Activated T-cell treated with anti-CD3 and anti-CD28 coated beads, Interleukin-2, amount 50 U/mL, for 72 hours (primary cell): ENCODE results near the gene RPL14. TPM values are rescaled to one million over a fixed set of nuclear protein-coding genes. Genes with fewer than 3 reads are reported as not detected.
"Not testable (repeated sequence)": the region's sequence is repeated elsewhere in the genome, so short reads cannot be mapped to it uniquely, and the experiment has no call there.

Source experiments
- ATAC-seq, 2 donors: fragments of 150-1000 bp; cut with Tn5 transposase; replicated peaks in 1 of 2; 2 replicates each; pipeline ENCODE4 v1.10.0; 2021; ENCODE audit warnings: moderate library complexity in 2 of 2, mild to moderate bottlenecking in 1 of 2
- DNase-seq, 2 donors: peaks; one replicate each; pipeline ENCODE4 v3.0.0; 2021 to 2022; ENCODE audit warnings: mixed read lengths in 1 of 2
- H3K27ac Mint-ChIP-seq: one replicate; pipeline ENCODE4 v1.8.0; 2022; ENCODE audit warnings: mild to moderate bottlenecking, moderate library complexity, mixed read lengths
- H3K27me3 Mint-ChIP-seq: one replicate; pipeline ENCODE4 v1.8.0; 2022; ENCODE audit warnings: low read depth, mixed read lengths
- H3K36me3 Mint-ChIP-seq, 2 donors: one replicate each; pipeline ENCODE4 v1.8.0; 2022; ENCODE audit warnings: mixed read lengths in 2 of 2, mild to moderate bottlenecking in 1 of 2; ENCODE audit not compliant: insufficient read depth in 2 of 2
- H3K4me1 Mint-ChIP-seq: one replicate; pipeline ENCODE4 v1.8.0; 2022; ENCODE audit warnings: low read depth, mixed read lengths
- H3K4me3 Mint-ChIP-seq, 2 donors: one replicate each; pipeline ENCODE4 v1.8.0; 2022; ENCODE audit warnings: mild to moderate bottlenecking in 2 of 2, mixed read lengths in 2 of 2, moderate library complexity in 2 of 2
- H3K9me3 Mint-ChIP-seq, 2 donors: one replicate each; pipeline ENCODE4 v1.8.0; 2022; ENCODE audit warnings: mixed read lengths in 2 of 2
- total RNA-seq, 2 donors: library from RNA; stranded (reverse); gene quantifications; one replicate each; pipeline ENCODE4 v1.2.3, GENCODE V29; 2022

The RPL14 gene
- total RNA-seq, 2 donors from 2014 or later = 2,782 to 3,093 TPM

DNA sequence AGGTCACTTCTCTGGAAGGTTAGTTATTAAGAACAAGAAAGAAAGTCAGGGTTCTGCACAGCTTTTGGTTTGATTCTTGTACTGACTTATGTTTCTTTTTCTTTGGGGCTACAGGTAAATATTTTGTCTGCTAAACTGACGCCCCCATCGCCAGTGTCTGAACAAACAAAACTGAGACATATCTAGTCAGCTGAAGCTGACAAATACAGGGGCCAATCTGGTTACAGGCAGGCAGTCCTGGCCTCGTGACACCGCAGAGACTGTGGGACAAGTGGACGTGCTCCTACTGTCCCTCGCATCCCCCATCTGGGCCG, 4.6 kb upstream of the RPL14 start:
- H3K36me3 Mint-ChIP-seq = peaks cover 5 to 7% of the 10 kb centered on the region in 2 donors
- peaks cover 48% of the 10 kb centered on the region for H3K4me1 Mint-ChIP-seq
- H3K27ac Mint-ChIP-seq = peak overlapping the region; percentile 97
- no peaks in the 10 kb centered on the region for H3K9me3 Mint-ChIP-seq
- no peak for DNase-seq
- peak overlapping the region; percentile 100 for H3K4me3 Mint-ChIP-seq
- no peaks in the 10 kb centered on the region for H3K27me3 Mint-ChIP-seq
- no peak for ATAC-seq

DNA sequence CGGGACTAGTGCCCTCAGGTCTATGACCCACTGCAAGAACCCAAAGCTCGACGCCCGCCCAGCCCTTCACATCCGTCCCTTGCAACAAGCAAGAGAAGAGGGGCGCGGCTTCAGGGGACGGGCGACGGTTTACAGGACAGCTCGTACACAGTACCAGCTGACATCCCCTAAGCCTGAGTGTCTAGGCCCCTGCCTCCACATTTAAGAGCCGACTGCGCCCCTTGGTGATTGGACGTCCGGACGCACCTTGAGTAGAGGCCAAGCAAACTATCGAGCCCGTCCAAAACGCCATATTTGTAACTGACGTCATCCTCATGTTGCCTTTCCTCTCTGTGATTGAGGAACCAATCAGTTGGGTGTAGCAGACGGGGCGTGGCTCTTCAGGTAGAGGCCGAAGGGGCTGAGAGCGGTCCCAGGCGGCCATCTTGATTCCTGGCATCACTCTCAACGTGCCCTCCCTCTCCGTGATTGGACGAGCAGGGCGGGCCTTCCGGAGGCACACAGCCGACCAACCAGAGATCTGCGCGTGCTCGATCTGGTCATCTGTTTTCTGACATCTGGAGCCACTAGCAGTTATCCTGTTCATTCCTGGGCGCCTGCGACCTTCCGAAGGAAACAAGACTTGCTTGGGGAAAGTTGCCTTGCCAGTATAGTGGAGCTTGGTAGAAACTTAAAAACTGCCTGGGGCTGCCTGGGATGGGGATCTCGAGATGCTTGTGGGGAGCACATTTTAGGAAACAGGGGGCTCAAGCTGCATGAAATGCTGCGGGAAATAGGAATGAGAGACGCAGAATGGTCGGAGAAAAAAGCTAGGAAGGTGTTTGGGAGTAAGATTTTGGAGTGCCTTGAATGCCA, 4.0 kb upstream of the RPL14 start:
- peaks cover 50% of the 10 kb centered on the region for H3K4me1 Mint-ChIP-seq
- DNase-seq = peak; percentile 95 to 98
- no peaks in the 10 kb centered on the region for H3K9me3 Mint-ChIP-seq
- peak overlapping the region; percentile 100 for H3K4me3 Mint-ChIP-seq
- no peaks in the 10 kb centered on the region for H3K27me3 Mint-ChIP-seq
- peak; percentile 91 to 92 for ATAC-seq
- H3K27ac Mint-ChIP-seq = peak overlapping the region; percentile 97
- H3K36me3 Mint-ChIP-seq = peaks cover 8 to 13% of the 10 kb centered on the region in 2 donors

DNA sequence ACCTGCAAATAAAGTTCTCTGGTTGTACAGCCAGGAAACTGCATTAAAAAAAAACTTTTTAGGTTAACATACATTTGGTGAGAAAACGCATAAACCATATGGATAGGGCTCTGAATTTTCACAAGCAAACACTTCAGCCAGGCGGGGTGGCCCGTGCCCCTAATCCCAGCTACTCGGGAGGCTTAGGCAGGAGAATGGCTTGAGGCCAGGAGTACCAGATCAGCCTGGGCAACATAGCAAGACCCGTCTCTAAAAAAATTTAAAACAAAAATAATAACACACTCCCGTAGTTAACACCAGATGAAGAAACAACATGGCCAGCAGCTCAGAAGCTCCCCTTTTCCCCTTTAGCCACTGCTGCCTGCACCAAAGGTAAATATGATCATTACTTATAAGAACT, 3.2 kb upstream of the RPL14 start:
- DNase-seq (no peak), ATAC-seq (no peak)
- Mint-ChIP-seq H3K27me3 (no peaks in the 10 kb centered on the region), H3K4me3 (peak overlapping the region; percentile 100), H3K9me3 (no peaks in the 10 kb centered on the region), H3K4me1 (peaks cover 58% of the 10 kb centered on the region), H3K27ac (peak overlapping the region; percentile 97), H3K36me3 (peaks cover 11 to 19% of the 10 kb centered on the region in 2 donors)

GRCh38 chr3:40455328-40455727, 1.8 kb upstream of the RPL14 start:
- H3K36me3 Mint-ChIP-seq = peaks cover 11 to 27% of the 10 kb centered on the region in 2 donors
- H3K4me1 Mint-ChIP-seq = peaks cover 68% of the 10 kb centered on the region
- no peaks in the 10 kb centered on the region for H3K27me3 Mint-ChIP-seq
- no peak for DNase-seq
- no peaks in the 10 kb centered on the region for H3K9me3 Mint-ChIP-seq
- peak overlapping the region; percentile 84 to 99 for H3K4me3 Mint-ChIP-seq
- ATAC-seq = no peak
- peak overlapping the region; percentile 79 for H3K27ac Mint-ChIP-seq

DNA sequence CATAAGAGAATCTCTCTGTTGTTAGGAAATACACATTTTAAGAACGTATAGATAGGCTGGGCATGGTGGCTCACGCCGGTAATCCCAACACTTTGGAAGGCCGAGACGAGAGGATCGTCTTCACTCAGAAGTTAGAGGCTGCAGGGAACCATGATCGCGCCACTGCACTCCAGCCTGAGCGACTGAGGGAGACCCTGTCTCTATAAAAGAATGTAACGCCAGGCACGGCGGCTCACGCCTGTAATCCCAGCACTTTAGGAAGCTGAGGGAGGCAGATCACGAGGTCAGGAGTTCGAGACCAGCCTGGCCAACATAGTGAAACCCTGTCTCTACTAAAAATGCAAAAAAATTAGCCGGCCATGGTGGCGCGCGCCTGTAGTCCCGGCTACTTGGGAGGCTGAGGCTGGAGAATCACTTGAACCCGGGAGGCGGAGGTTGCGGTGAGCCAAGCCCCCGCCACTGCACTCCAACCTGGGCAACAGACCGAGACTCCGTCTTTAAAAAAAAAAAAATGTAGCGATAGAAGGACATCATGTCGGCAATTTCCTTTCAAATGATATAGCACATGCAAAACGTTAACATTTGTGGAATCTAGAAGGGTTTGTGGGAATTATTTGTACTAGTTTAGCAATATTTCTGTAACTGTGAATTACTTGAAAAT, 730 bp upstream of the RPL14 start:
- Mint-ChIP-seq H3K4me3 (peak overlapping the region; percentile 84 to 99), H3K9me3 (no peaks in the 10 kb centered on the region), H3K4me1 (peaks cover 63% of the 10 kb centered on the region), H3K36me3 (peaks cover 11 to 32% of the 10 kb centered on the region in 2 donors), H3K27ac (peak overlapping the region; percentile 79), H3K27me3 (no peaks in the 10 kb centered on the region)
- ATAC-seq (no peak), DNase-seq (no peak)

- peaks cover 57% of the 10 kb centered on the region for H3K4me1 Mint-ChIP-seq
- peaks cover 12 to 43% of the 10 kb centered on the region in 2 donors for H3K36me3 Mint-ChIP-seq
- peak overlapping the region; percentile 84 to 99 for H3K4me3 Mint-ChIP-seq
- H3K9me3 Mint-ChIP-seq = no peaks in the 10 kb centered on the region
- no peaks in the 10 kb centered on the region for H3K27me3 Mint-ChIP-seq
- ATAC-seq (no peak), DNase-seq (no peak)
- H3K27ac Mint-ChIP-seq = peak overlapping the region; percentile 83
These were observed 1.3 kb downstream of the RPL14 start for GRCh38 chr3:40458473-40458872.

- Mint-ChIP-seq H3K4me1 (peaks cover 55% of the 10 kb centered on the region), H3K36me3 (peaks cover 14 to 54% of the 10 kb centered on the region in 2 donors), H3K4me3 (peak overlapping the region in 1 of 2 donors; percentile 64), H3K27ac (peak overlapping the region; percentile 35)
- ATAC-seq, H3K9me3 Mint-ChIP-seq, H3K27me3 Mint-ChIP-seq: not testable (repeated sequence)
- peak in 1 of 2 donors; percentile 16 for DNase-seq
These were observed 3.3 kb downstream of the RPL14 start for GRCh38 chr3:40460481-40460880.

- ATAC-seq (no peak), DNase-seq (no peak)
- Mint-ChIP-seq H3K4me3 (no peak overlapping the region), H3K4me1 (peaks cover 51% of the 10 kb centered on the region), H3K9me3 (no peaks in the 10 kb centered on the region), H3K36me3 (peaks cover 14 to 54% of the 10 kb centered on the region in 2 donors), H3K27ac (peak overlapping the region; percentile 82), H3K27me3 (no peaks in the 10 kb centered on the region)
These were observed 4.0 kb downstream of the RPL14 start for GRCh38 chr3:40461161-40461560.

- Mint-ChIP-seq H3K36me3 (peaks cover 11 to 46% of the 10 kb centered on the region in 2 donors), H3K27ac (peak overlapping the region; percentile 48), H3K4me1 (peaks cover 49% of the 10 kb centered on the region)
- not testable (repeated sequence) for H3K4me3 Mint-ChIP-seq, ATAC-seq, H3K27me3 Mint-ChIP-seq, DNase-seq, H3K9me3 Mint-ChIP-seq
These were observed 5.7 kb downstream of the RPL14 start for GRCh38 chr3:40462838-40463237.

- no peak overlapping the region for H3K4me3 Mint-ChIP-seq
These were observed 6.4 kb downstream of the RPL14 start for GRCh38 chr3:40463579-40463978.

GRCh38 chr3:40464339-40465110, 7.4 kb downstream of the RPL14 start:
- H3K4me1 Mint-ChIP-seq = peaks cover 33% of the 10 kb centered on the region
- no peak overlapping the region for H3K4me3 Mint-ChIP-seq
- ATAC-seq = peak; percentile 39 to 52
- peak overlapping the region; percentile 77 for H3K27ac Mint-ChIP-seq
- peaks cover 7 to 37% of the 10 kb centered on the region in 2 donors for H3K36me3 Mint-ChIP-seq
- H3K9me3 Mint-ChIP-seq = no peaks in the 10 kb centered on the region
- no peak for DNase-seq
- H3K27me3 Mint-ChIP-seq = no peaks in the 10 kb centered on the region

More at GRCh38 chr3:40463579-40463978, 6.4 kb downstream of the RPL14 start:
- H3K9me3 Mint-ChIP-seq = no peaks in the 10 kb centered on the region
- peak overlapping the region; percentile 72 for H3K27ac Mint-ChIP-seq
- H3K27me3 Mint-ChIP-seq = no peaks in the 10 kb centered on the region
- peaks cover 42% of the 10 kb centered on the region for H3K4me1 Mint-ChIP-seq
- no peak for DNase-seq
- no peak for ATAC-seq
- peaks cover 8 to 42% of the 10 kb centered on the region in 2 donors for H3K36me3 Mint-ChIP-seq

GRCh38 chr3:40465111-40465407, 7.9 kb downstream of the RPL14 start:
- no peak overlapping the region for H3K4me3 Mint-ChIP-seq
- no peak for ATAC-seq
- H3K27me3 Mint-ChIP-seq = no peaks in the 10 kb centered on the region
- H3K4me1 Mint-ChIP-seq = peaks cover 31% of the 10 kb centered on the region
- H3K9me3 Mint-ChIP-seq = no peaks in the 10 kb centered on the region
- H3K27ac Mint-ChIP-seq = peak overlapping the region; percentile 58
- peaks cover 6 to 37% of the 10 kb centered on the region in 2 donors for H3K36me3 Mint-ChIP-seq
- DNase-seq = no peak

DNA sequence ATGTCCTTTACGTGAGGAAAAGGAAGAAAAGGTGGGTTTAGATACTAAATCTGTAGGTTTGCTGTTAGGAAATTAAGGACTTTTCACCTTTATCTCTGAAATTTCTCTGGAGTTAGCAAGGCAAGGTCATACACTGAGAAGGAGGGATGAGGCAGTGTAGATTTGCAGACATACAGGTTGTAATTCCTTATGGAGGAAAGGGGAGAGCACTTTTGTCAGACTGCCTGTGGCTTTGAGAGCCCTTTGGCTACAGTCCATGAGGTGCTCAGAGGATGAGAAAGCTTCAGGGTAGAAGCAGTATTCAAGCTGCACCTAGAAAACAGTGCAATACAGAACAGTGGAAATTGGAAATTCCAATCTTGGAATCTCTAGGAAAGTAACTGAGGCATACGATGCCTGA, 8.3 kb downstream of the RPL14 start:
- H3K27ac Mint-ChIP-seq = peak overlapping the region; percentile 58
- no peaks in the 10 kb centered on the region for H3K9me3 Mint-ChIP-seq
- no peak for ATAC-seq
- DNase-seq = no peak
- H3K27me3 Mint-ChIP-seq = no peaks in the 10 kb centered on the region
- H3K36me3 Mint-ChIP-seq = peaks cover 4 to 33% of the 10 kb centered on the region in 2 donors
- no peak overlapping the region for H3K4me3 Mint-ChIP-seq
- peaks cover 28% of the 10 kb centered on the region for H3K4me1 Mint-ChIP-seq
